ENCODE measurements around the gene IKBKE.

Gene IKBKE

GRCh38 chr1:206508956-206509355, 38.7 kb downstream of the IKBKE start:
- DNase-seq (ENCODE audit: insufficient read length) (no peak), FAIRE-seq (no peak)
- TF ChIP-seq POLR2A (IDR thresholded peaks at IDR 0.05; ENCODE audit: low read depth, low read length) (no peak), TAF1 (IDR thresholded peaks at IDR 0.05; ENCODE audit: borderline replicate concordance, low read depth, low read length) (no peak), POLR2AphosphoS5 (IDR thresholded peaks at IDR 0.05; ENCODE audit: low read depth, low read length) (no peak)

GRCh38 chr1:206509612-206510257, 39.5 kb downstream of the IKBKE start:
- TF ChIP-seq TAF1 (IDR thresholded peaks at IDR 0.05; ENCODE audit: borderline replicate concordance, low read depth, low read length) (no peak), POLR2A (IDR thresholded peaks at IDR 0.05; ENCODE audit: low read depth, low read length) (no peak), POLR2AphosphoS5 (IDR thresholded peaks at IDR 0.05; ENCODE audit: low read depth, low read length) (no peak)
- DNase-seq (ENCODE audit: insufficient read length) (no peak), FAIRE-seq (no peak)

DNA sequence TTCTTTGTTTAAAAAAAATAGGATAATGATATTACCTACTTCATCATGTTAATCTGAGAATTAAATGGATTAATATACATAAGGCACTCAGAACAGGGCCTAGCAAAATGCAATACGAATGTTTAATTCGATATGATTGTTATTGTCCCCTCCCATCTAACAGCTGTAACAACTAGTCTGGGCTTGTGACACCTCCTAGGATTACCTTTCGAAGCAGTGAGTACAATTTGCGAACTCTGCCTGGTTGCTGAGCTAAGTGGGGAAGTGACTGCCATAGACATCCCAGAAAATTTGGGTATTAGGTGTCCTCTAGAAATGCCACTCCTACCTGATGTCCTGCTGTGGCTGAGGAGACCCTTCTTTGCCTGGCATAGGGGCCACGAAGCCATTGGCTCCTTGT, 40.1 kb downstream of the IKBKE start:
- TF ChIP-seq POLR2AphosphoS5 (IDR thresholded peaks at IDR 0.05; ENCODE audit: low read depth, low read length), result no peak
- TF ChIP-seq TAF1 (IDR thresholded peaks at IDR 0.05; ENCODE audit: borderline replicate concordance, low read depth, low read length), result no peak
- TF ChIP-seq POLR2A (IDR thresholded peaks at IDR 0.05; ENCODE audit: low read depth, low read length), result no peak
- DNase-seq (ENCODE audit: insufficient read length), result no peak
- FAIRE-seq, result no peak

GRCh38 chr1:206511362-206512057, 41.2 kb downstream of the IKBKE start:
- TF ChIP-seq POLR2A (IDR thresholded peaks at IDR 0.05; ENCODE audit: low read depth, low read length) (no peak), POLR2AphosphoS5 (IDR thresholded peaks at IDR 0.05; ENCODE audit: low read depth, low read length) (no peak), TAF1 (IDR thresholded peaks at IDR 0.05; ENCODE audit: borderline replicate concordance, low read depth, low read length) (no peak)
- FAIRE-seq (no peak), DNase-seq (ENCODE audit: insufficient read length) (no peak)

- no peak for FAIRE-seq
- TF ChIP-seq TAF1 (IDR thresholded peaks at IDR 0.05; ENCODE audit: borderline replicate concordance, low read depth, low read length), result no peak
- TF ChIP-seq POLR2AphosphoS5 (IDR thresholded peaks at IDR 0.05; ENCODE audit: low read depth, low read length), result no peak
- TF ChIP-seq POLR2A (IDR thresholded peaks at IDR 0.05; ENCODE audit: low read depth, low read length), result no peak
- DNase-seq (ENCODE audit: insufficient read length), result no peak
Observed at GRCh38 chr1:206512058-206512850, 42.0 kb downstream of the IKBKE start.

DNA sequence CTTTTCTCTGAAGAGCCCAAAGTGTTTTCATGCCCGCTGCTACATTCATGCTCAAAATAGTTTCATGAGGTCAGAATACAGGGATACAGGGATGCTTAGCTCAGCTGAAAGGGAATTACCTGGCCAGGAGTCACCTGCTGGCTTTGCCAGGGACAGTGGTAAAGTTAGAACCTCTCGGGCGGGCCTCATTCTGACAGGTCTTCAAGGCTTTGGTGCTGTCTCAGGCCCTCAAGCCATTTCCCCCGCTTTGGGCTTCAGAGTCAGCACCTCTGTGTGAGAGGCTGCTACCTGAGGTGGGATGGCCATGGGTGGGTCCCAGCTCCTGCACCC, 42.5 kb downstream of the IKBKE start:
- TF ChIP-seq POLR2AphosphoS5 (IDR thresholded peaks at IDR 0.05; ENCODE audit: low read depth, low read length) (no peak), TAF1 (IDR thresholded peaks at IDR 0.05; ENCODE audit: borderline replicate concordance, low read depth, low read length) (no peak), POLR2A (IDR thresholded peaks at IDR 0.05; ENCODE audit: low read depth, low read length) (no peak)
- FAIRE-seq, result no peak
- DNase-seq (ENCODE audit: insufficient read length), result no peak

GRCh38 chr1:206513312-206514111, 43.2 kb downstream of the IKBKE start:
- FAIRE-seq (no peak), DNase-seq (ENCODE audit: insufficient read length) (no peak)
- no peak for TF ChIP-seq POLR2A (IDR thresholded peaks at IDR 0.05; ENCODE audit: low read depth, low read length)

- DNase-seq (ENCODE audit: insufficient read length) (no peak), FAIRE-seq (no peak)
- no peak for TF ChIP-seq POLR2A (IDR thresholded peaks at IDR 0.05; ENCODE audit: low read depth, low read length)
- TF ChIP-seq POLR2AphosphoS5 (IDR thresholded peaks at IDR 0.05; ENCODE audit: low read depth, low read length), result no peak
- no peak for TF ChIP-seq TAF1 (IDR thresholded peaks at IDR 0.05; ENCODE audit: borderline replicate concordance, low read depth, low read length)
Observed at GRCh38 chr1:206514813-206515387, 44.6 kb downstream of the IKBKE start.

DNA sequence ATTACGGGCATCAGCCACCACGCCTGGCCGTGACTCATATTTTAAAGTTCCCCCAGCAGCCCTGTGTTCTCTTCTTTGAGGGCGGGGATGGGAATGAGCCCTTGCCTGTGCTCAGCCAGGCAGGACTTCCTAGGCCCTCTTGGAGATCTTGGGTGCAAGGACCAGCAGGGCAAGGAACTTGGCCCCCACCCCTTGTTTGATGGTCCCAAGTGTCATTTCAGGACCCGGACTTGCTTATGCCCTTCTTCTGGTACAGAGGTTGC, 46.4 kb downstream of the IKBKE start:
- no peak for TF ChIP-seq TAF1 (IDR thresholded peaks at IDR 0.05; ENCODE audit: borderline replicate concordance, low read depth, low read length)
- TF ChIP-seq POLR2A (IDR thresholded peaks at IDR 0.05; ENCODE audit: low read depth, low read length), result no peak
- TF ChIP-seq POLR2AphosphoS5 (IDR thresholded peaks at IDR 0.05; ENCODE audit: low read depth, low read length), result no peak
- no peak for FAIRE-seq
- DNase-seq (ENCODE audit: insufficient read length), result no peak

DNA sequence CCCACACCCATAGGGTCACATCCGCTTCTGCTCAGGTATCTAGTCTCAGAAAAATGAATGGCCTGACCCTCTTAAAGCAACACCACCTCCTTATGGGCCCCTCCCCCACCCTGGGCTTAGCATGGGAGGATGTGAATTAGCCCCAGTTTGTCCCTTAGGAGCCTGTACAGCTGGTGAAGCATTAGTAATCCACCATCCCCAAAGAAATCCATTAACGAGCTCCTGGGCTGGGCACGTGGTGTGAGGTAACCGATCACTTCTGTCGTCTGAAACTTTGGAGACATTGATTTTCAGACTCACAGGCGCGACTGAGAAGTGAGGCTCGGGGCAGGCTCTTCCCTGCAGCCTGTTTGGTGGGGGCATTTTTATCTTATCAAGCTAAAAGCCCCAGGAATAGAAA, 47.5 kb downstream of the IKBKE start:
- TF ChIP-seq POLR2A (IDR thresholded peaks at IDR 0.05; ENCODE audit: low read depth, low read length) (no peak), TAF1 (IDR thresholded peaks at IDR 0.05; ENCODE audit: borderline replicate concordance, low read depth, low read length) (no peak), POLR2AphosphoS5 (IDR thresholded peaks at IDR 0.05; ENCODE audit: low read depth, low read length) (no peak)
- no peak for DNase-seq (ENCODE audit: insufficient read length)
- FAIRE-seq, result no peak

DNA sequence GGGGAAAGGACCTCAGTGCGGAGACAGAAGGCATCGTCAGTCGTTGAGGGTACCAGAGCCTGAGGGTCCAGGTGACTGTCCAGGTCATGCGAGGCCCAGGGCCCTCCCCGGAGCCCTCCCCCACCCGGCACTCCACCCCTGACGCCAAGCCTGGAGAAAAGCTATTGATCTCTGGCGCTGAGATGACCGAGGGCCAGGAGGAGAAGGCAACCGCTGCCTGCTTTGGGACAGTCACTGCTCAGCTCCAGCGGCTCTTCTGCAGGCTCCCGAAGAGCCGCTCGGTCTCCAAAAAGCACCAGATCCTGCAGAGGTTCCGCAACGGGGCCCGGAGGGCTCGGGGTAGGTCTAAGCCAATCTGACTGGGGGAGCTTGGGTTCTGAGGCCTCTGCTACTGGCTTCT, 47.9 kb downstream of the IKBKE start:
- no peak for TF ChIP-seq POLR2AphosphoS5 (IDR thresholded peaks at IDR 0.05; ENCODE audit: low read depth, low read length)
- FAIRE-seq (no peak), DNase-seq (ENCODE audit: insufficient read length) (no peak)
